Measurements from ENCODE around the gene PAK1. TPM values are rescaled to one million over a fixed set of nuclear protein-coding genes. Genes with fewer than 3 reads are reported as not detected.

Gene PAK1
- 39.0 and 40.7 TPM in 2 replicates for total RNA-seq

- no peaks in the 10 kb centered on the region for H3K9me3 Mint-ChIP-seq
- H3K36me3 Mint-ChIP-seq (ENCODE audit: low read depth): no peaks in the 10 kb centered on the region
- H3K27ac Mint-ChIP-seq: peak within 1 kb of the TSS; percentile 62
- peaks cover 26% of the 10 kb centered on the region for H3K27me3 Mint-ChIP-seq (ENCODE audit: low read depth)
- H3K4me3 Mint-ChIP-seq (ENCODE audit: low read depth): peak within 1 kb of the TSS; percentile 78
- DNase-seq (ENCODE audit: low spot score): peak; percentile 75
- H3K4me1 Mint-ChIP-seq (ENCODE audit: low read depth): peaks cover 18% of the 10 kb centered on the region
- intact Hi-C loops (cut with micrococcal nuclease): loop anchor here (2.0 to 10.0 kb wide), 2 partner anchors 63 to 111 kb away; partner anchors contain the start of gene AQP11
Measured at GRCh38 chr11:77473801-77474683, at the start of gene PAK1. PAK1 (minus strand) TSS chr11:77474094; CDS start chr11:77392520, 81,574 bp downstream.

GRCh38 chr11:77522215-77522614 lies 48.3 kb upstream of the PAK1 start:
- intact Hi-C loops (cut with micrococcal nuclease): no loop called here
- Mint-ChIP-seq H3K4me3 (ENCODE audit: low read depth) (no peak overlapping the region), H3K4me1 (ENCODE audit: low read depth) (peaks cover 2% of the 10 kb centered on the region), H3K27me3 (ENCODE audit: low read depth) (no peaks in the 10 kb centered on the region), H3K36me3 (ENCODE audit: low read depth) (no peaks in the 10 kb centered on the region), H3K27ac (no peak overlapping the region), H3K9me3 (no peaks in the 10 kb centered on the region)
- DNase-seq (ENCODE audit: low spot score): no peak

DNA sequence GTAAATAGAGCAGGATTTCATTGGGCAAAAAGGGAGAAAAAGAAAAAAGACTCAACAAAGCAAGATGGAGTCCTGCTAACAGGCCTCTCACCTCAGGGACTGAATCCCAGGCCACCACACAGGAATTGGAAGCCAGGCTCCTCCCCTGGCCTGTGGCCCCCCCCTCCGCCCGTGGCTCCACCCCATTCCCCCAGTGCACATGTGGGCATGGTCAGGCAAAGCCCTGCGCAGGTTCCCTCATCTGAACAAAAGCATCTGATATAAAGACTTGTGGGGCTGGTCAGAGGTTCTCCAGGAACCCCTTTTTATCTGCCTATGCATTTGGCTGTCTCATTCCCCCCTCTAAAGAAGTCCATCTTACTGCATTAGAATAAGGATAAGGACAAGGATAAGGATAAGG lies 46.0 kb upstream of the PAK1 start:
- DNase-seq (ENCODE audit: low spot score): no peak
- Mint-ChIP-seq H3K36me3 (ENCODE audit: low read depth) (no peaks in the 10 kb centered on the region), H3K27me3 (ENCODE audit: low read depth) (no peaks in the 10 kb centered on the region), H3K9me3 (no peaks in the 10 kb centered on the region), H3K4me1 (ENCODE audit: low read depth) (peaks cover 2% of the 10 kb centered on the region), H3K4me3 (ENCODE audit: low read depth) (no peak overlapping the region), H3K27ac (no peak overlapping the region)
- intact Hi-C loops (cut with micrococcal nuclease): no loop called here

GRCh38 chr11:77518471-77518870 lies 44.6 kb upstream of the PAK1 start:
- Mint-ChIP-seq H3K4me1 (ENCODE audit: low read depth) (peaks cover 2% of the 10 kb centered on the region), H3K4me3 (ENCODE audit: low read depth) (no peak overlapping the region), H3K9me3 (no peaks in the 10 kb centered on the region), H3K27me3 (ENCODE audit: low read depth) (no peaks in the 10 kb centered on the region), H3K36me3 (ENCODE audit: low read depth) (no peaks in the 10 kb centered on the region), H3K27ac (no peak overlapping the region)
- intact Hi-C loops (cut with micrococcal nuclease): no loop called here
- no peak for DNase-seq (ENCODE audit: low spot score)

GRCh38 chr11:77517753-77518152 lies 43.9 kb upstream of the PAK1 start:
- Mint-ChIP-seq H3K4me3 (ENCODE audit: low read depth) (no peak overlapping the region), H3K27me3 (ENCODE audit: low read depth) (no peaks in the 10 kb centered on the region), H3K27ac (no peak overlapping the region), H3K36me3 (ENCODE audit: low read depth) (no peaks in the 10 kb centered on the region), H3K9me3 (no peaks in the 10 kb centered on the region), H3K4me1 (ENCODE audit: low read depth) (peaks cover 2% of the 10 kb centered on the region)
- intact Hi-C loops (cut with micrococcal nuclease): no loop called here
- DNase-seq (ENCODE audit: low spot score): no peak

GRCh38 chr11:77517226-77517625 lies 43.3 kb upstream of the PAK1 start:
- Mint-ChIP-seq H3K36me3 (ENCODE audit: low read depth) (no peaks in the 10 kb centered on the region), H3K27me3 (ENCODE audit: low read depth) (peaks cover 1% of the 10 kb centered on the region), H3K4me1 (ENCODE audit: low read depth) (no peaks in the 10 kb centered on the region), H3K9me3 (no peaks in the 10 kb centered on the region), H3K4me3 (ENCODE audit: low read depth) (no peak overlapping the region), H3K27ac (no peak overlapping the region)
- intact Hi-C loops (cut with micrococcal nuclease): no loop called here
- no peak for DNase-seq (ENCODE audit: low spot score)

GRCh38 chr11:77515483-77515882 lies 41.6 kb upstream of the PAK1 start:
- Mint-ChIP-seq H3K9me3 (no peaks in the 10 kb centered on the region), H3K36me3 (ENCODE audit: low read depth) (no peaks in the 10 kb centered on the region), H3K27ac (no peak overlapping the region), H3K4me3 (ENCODE audit: low read depth) (no peak overlapping the region), H3K4me1 (ENCODE audit: low read depth) (no peaks in the 10 kb centered on the region), H3K27me3 (ENCODE audit: low read depth) (peaks cover 6% of the 10 kb centered on the region)
- intact Hi-C loops (cut with micrococcal nuclease): no loop called here
- no peak for DNase-seq (ENCODE audit: low spot score)

GRCh38 chr11:77515063-77515462 lies 41.2 kb upstream of the PAK1 start:
- DNase-seq (ENCODE audit: low spot score): no peak
- Mint-ChIP-seq H3K27ac (no peak overlapping the region), H3K4me3 (ENCODE audit: low read depth) (no peak overlapping the region), H3K36me3 (ENCODE audit: low read depth) (no peaks in the 10 kb centered on the region), H3K4me1 (ENCODE audit: low read depth) (no peaks in the 10 kb centered on the region), H3K9me3 (no peaks in the 10 kb centered on the region), H3K27me3 (ENCODE audit: low read depth) (peaks cover 6% of the 10 kb centered on the region)
- intact Hi-C loops (cut with micrococcal nuclease): no loop called here

GRCh38 chr11:77512092-77512491 lies 38.2 kb upstream of the PAK1 start:
- Mint-ChIP-seq H3K4me1 (ENCODE audit: low read depth) (no peaks in the 10 kb centered on the region), H3K27me3 (ENCODE audit: low read depth) (peaks cover 6% of the 10 kb centered on the region), H3K4me3 (ENCODE audit: low read depth) (no peak overlapping the region), H3K27ac (no peak overlapping the region), H3K9me3 (no peaks in the 10 kb centered on the region), H3K36me3 (ENCODE audit: low read depth) (no peaks in the 10 kb centered on the region)
- intact Hi-C loops (cut with micrococcal nuclease): no loop called here
- no peak for DNase-seq (ENCODE audit: low spot score)

DNA sequence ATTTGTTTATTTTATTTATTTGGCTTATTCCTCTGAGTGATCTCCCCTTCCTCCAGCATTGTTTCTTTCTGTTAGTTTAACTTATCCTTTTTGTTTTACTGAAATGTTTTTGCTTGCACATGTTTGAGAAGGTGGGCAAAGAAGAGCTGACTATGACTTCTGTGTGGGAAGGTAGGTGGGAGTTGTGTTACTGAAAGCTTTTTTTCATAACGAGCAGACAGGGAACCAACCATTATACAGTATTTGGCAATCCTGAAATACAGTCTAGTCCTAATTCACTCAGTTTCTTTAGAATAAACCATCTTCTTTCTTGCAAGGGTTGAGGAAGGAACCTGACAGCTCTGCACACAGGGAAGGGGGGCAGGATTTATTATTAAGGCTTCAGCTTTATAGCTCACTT lies 37.0 kb upstream of the PAK1 start:
- peaks cover 12% of the 10 kb centered on the region for H3K27me3 Mint-ChIP-seq (ENCODE audit: low read depth)
- intact Hi-C loops (cut with micrococcal nuclease): no loop called here
- no peaks in the 10 kb centered on the region for H3K9me3 Mint-ChIP-seq
- no peak overlapping the region for H3K4me3 Mint-ChIP-seq (ENCODE audit: low read depth)
- no peaks in the 10 kb centered on the region for H3K36me3 Mint-ChIP-seq (ENCODE audit: low read depth)
- no peak overlapping the region for H3K27ac Mint-ChIP-seq
- DNase-seq (ENCODE audit: low spot score): no peak
- no peaks in the 10 kb centered on the region for H3K4me1 Mint-ChIP-seq (ENCODE audit: low read depth)

DNA sequence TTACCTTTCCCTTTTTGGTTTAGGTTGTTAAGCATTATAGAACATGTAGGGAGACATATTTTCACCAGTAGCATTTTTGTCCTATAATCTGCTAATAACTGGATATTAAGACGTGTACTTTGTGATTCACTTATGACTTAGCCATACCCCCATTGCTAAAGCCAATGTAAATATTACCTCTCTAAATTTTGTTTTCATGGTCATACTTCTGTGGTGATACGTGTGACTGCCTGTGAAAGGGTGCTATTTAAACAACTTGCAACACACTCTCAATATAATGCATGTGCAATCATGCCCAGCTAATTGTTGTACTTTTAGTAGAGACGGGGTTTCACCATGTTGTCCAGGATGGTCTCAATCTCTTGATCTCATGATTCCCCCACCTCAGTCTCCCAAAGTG lies 36.2 kb upstream of the PAK1 start:
- Mint-ChIP-seq H3K27me3 (ENCODE audit: low read depth) (peaks cover 17% of the 10 kb centered on the region), H3K36me3 (ENCODE audit: low read depth) (no peaks in the 10 kb centered on the region), H3K4me1 (ENCODE audit: low read depth) (no peaks in the 10 kb centered on the region), H3K27ac (no peak overlapping the region), H3K4me3 (ENCODE audit: low read depth) (no peak overlapping the region), H3K9me3 (no peaks in the 10 kb centered on the region)
- intact Hi-C loops (cut with micrococcal nuclease): no loop called here
- no peak for DNase-seq (ENCODE audit: low spot score)

DNA sequence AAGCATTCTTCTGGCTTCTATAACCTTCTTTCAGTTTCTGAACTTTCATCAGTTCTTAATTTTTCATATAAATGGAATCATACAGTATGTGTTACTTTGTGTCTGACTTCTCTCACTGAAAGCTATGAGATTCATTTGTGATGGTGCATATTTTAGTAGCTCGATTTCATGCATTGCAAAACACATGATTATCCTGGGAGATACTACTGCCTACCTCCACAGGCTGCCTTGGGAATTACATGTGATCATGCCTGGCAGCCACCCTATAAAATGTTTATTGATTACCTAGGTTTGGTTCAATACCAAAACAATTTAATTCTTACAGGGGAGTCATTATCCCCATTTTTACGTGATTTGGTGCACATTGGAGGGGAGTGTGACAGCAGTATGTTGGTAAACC lies 34.1 kb upstream of the PAK1 start:
- peaks cover 20% of the 10 kb centered on the region for H3K27me3 Mint-ChIP-seq (ENCODE audit: low read depth)
- no peak for DNase-seq (ENCODE audit: low spot score)
- intact Hi-C loops (cut with micrococcal nuclease): no loop called here
- no peaks in the 10 kb centered on the region for H3K36me3 Mint-ChIP-seq (ENCODE audit: low read depth)
- no peaks in the 10 kb centered on the region for H3K4me1 Mint-ChIP-seq (ENCODE audit: low read depth)
- H3K4me3 Mint-ChIP-seq (ENCODE audit: low read depth): no peak overlapping the region
- no peak overlapping the region for H3K27ac Mint-ChIP-seq
- no peaks in the 10 kb centered on the region for H3K9me3 Mint-ChIP-seq

DNA sequence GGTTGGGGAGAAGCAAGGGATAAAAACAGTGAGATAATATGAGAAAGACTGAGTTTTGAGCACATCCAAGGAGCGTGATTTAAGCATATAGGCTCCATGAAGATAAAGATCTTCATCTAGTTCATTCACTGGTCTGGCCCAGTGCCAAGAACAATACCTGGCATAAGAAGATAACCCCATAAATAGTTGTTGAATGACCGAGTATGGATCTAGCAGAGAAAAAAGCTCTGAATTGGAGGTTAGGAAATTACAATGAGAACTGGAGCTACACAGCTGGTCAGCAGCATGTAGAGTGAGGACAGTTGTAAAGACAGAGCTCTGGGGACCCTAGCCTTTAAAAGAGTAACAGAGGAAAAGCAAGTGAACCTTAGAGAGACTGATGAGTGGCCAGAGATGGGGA lies 33.0 kb upstream of the PAK1 start:
- intact Hi-C loops (cut with micrococcal nuclease): no loop called here
- H3K4me1 Mint-ChIP-seq (ENCODE audit: low read depth): no peaks in the 10 kb centered on the region
- no peak overlapping the region for H3K4me3 Mint-ChIP-seq (ENCODE audit: low read depth)
- no peak overlapping the region for H3K27ac Mint-ChIP-seq
- no peak for DNase-seq (ENCODE audit: low spot score)
- peaks cover 24% of the 10 kb centered on the region for H3K27me3 Mint-ChIP-seq (ENCODE audit: low read depth)
- H3K9me3 Mint-ChIP-seq: no peaks in the 10 kb centered on the region
- H3K36me3 Mint-ChIP-seq (ENCODE audit: low read depth): no peaks in the 10 kb centered on the region
